HFFc6 (cell line): ENCODE results near the gene INSYN2B. TPM values are rescaled to one million over a fixed set of nuclear protein-coding genes. Genes with fewer than 3 reads are reported as not detected.
A peak's percentile ranks its signal among the peaks of the same experiment; 100 is the strongest.

ENCODE experiments used
- DNase-seq: peaks from one replicate; pipeline ENCODE4 v3.0.0-alpha.2; 2018
- H3K27ac Mint-ChIP-seq: 2 replicates; pipeline ENCODE4 v1.8.0; 2020; ENCODE audit warnings: mild to moderate bottlenecking, mixed read lengths
- H3K27me3 Mint-ChIP-seq: 2 replicates; pipeline ENCODE4 v1.8.0; 2021; ENCODE audit warnings: mild to moderate bottlenecking, moderate library complexity, mixed read lengths; ENCODE audit not compliant: insufficient read depth
- H3K36me3 Mint-ChIP-seq: 2 replicates; pipeline ENCODE4 v1.8.0; 2021; ENCODE audit warnings: low read depth, mixed read lengths
- H3K4me1 Mint-ChIP-seq: 2 replicates; pipeline ENCODE4 v1.8.0; 2020; ENCODE audit warnings: low read depth, mixed read lengths
- H3K4me3 Mint-ChIP-seq: 2 replicates; pipeline ENCODE4 v1.8.0; 2020; ENCODE audit warnings: mild to moderate bottlenecking, moderate library complexity, mixed read lengths
- H3K9me3 Mint-ChIP-seq: 2 replicates; pipeline ENCODE4 v1.8.0; 2020; ENCODE audit warnings: mild to moderate bottlenecking, mixed read lengths
- CTCF ChIP-seq: fragments of 200-600 bp; sonication (generic); IDR thresholded peaks from 2 replicates; pipeline ENCODE4 v1.5.0; 2021; ENCODE audit warnings: antibody characterized with exemption, mild to moderate bottlenecking
- total RNA-seq, 6 experiments: library from RNA; stranded (reverse); fragmentation: NEBNext Ultra II Directional; extraction: Animal tissue kit (Norgen Biotek cat#: 25700); gene quantifications; 2 replicates in 1 of 6; 3 replicates in 5 of 6; pipeline ENCODE4 v1.2.3, GENCODE V29; 2021

Gene INSYN2B
- total RNA-seq, 6 experiments from 2014 or later, result 13.7 to 17.4 (median 16.0) TPM

GRCh38 chr5:169943026-169943425 lies 37.3 kb downstream of the INSYN2B start:
- no peaks in the 10 kb centered on the region for H3K9me3 Mint-ChIP-seq
- no peak overlapping the region for H3K4me3 Mint-ChIP-seq
- peaks cover 1% of the 10 kb centered on the region; the same call in 1 of the 2 replicates for H3K27me3 Mint-ChIP-seq
- peaks cover 70% of the 10 kb centered on the region for H3K4me1 Mint-ChIP-seq
- no peak for TF ChIP-seq CTCF
- peak; percentile 6 for DNase-seq
- peak overlapping the region; percentile 56 for H3K27ac Mint-ChIP-seq
- H3K36me3 Mint-ChIP-seq, result peaks cover 33% of the 10 kb centered on the region

GRCh38 chr5:169942181-169942580 lies 38.1 kb downstream of the INSYN2B start:
- peaks cover 1% of the 10 kb centered on the region; the same call in 1 of the 2 replicates for H3K27me3 Mint-ChIP-seq
- TF ChIP-seq CTCF, result no peak
- DNase-seq, result peak; percentile 29

GRCh38 chr5:169941542-169941941 lies 38.8 kb downstream of the INSYN2B start:
- Mint-ChIP-seq H3K27ac (peak overlapping the region; percentile 56), H3K36me3 (peaks cover 22% of the 10 kb centered on the region), H3K4me3 (no peak overlapping the region), H3K9me3 (no peaks in the 10 kb centered on the region), H3K27me3 (no peaks in the 10 kb centered on the region; the same call in 1 of the 2 replicates), H3K4me1 (peaks cover 65% of the 10 kb centered on the region)
- no peak for DNase-seq
- TF ChIP-seq CTCF, result no peak

More at GRCh38 chr5:169942181-169942580, 38.1 kb downstream of the INSYN2B start:
- Mint-ChIP-seq H3K4me3 (no peak overlapping the region), H3K4me1 (peaks cover 65% of the 10 kb centered on the region), H3K27ac (peak overlapping the region; percentile 56), H3K9me3 (no peaks in the 10 kb centered on the region), H3K36me3 (peaks cover 24% of the 10 kb centered on the region)

GRCh38 chr5:169939731-169940130 lies 40.6 kb downstream of the INSYN2B start:
- Mint-ChIP-seq H3K9me3 (no peaks in the 10 kb centered on the region), H3K4me3 (no peak overlapping the region), H3K4me1 (peaks cover 65% of the 10 kb centered on the region), H3K36me3 (peaks cover 21% of the 10 kb centered on the region), H3K27me3 (no peaks in the 10 kb centered on the region; the same call in 1 of the 2 replicates), H3K27ac (no peak overlapping the region)
- no peak for DNase-seq
- no peak for TF ChIP-seq CTCF

GRCh38 chr5:169938439-169938838 lies 41.9 kb downstream of the INSYN2B start:
- Mint-ChIP-seq H3K36me3 (peaks cover 21% of the 10 kb centered on the region), H3K27ac (no peak overlapping the region), H3K9me3 (no peaks in the 10 kb centered on the region), H3K4me1 (peaks cover 65% of the 10 kb centered on the region), H3K27me3 (no peaks in the 10 kb centered on the region; the same call in 1 of the 2 replicates), H3K4me3 (no peak overlapping the region)
- no peak for TF ChIP-seq CTCF
- no peak for DNase-seq
